H7 (cell line): ENCODE measurements around the gene DCAF7. TPM values are rescaled to one million over a fixed set of nuclear protein-coding genes. Genes with fewer than 3 reads are reported as not detected.

Experiments
- DNase-seq: peaks from one replicate; pipeline ENCODE4 v3.0.0; 2012
- H3K27me3 ChIP-seq: 2 replicates; pipeline ENCODE4 v1.6.0; 2011; ENCODE audit warnings: mild to moderate bottlenecking, low read length; ENCODE audit not compliant: control insufficient read depth, insufficient read depth
- H3K36me3 ChIP-seq: replicated peaks from 2 replicates; pipeline ENCODE4 v1.5.1; 2011; ENCODE audit warnings: low read length; ENCODE audit not compliant: control insufficient read depth, insufficient read depth
- H3K4me3 ChIP-seq: 2 replicates; pipeline ENCODE4 v1.5.1; 2011; ENCODE audit warnings: low read depth, mild to moderate bottlenecking, control low read depth, low read length, moderate library complexity; ENCODE audit not compliant: insufficient read depth
- total RNA-seq: library from RNA; depleted of rRNA; stranded (reverse); fragments of >200 nt; shearing (Covaris generic); gene quantifications from 2 replicates; pipeline ENCODE4 v1.2.3, GENCODE V29; 2014; rRNA removed

The DCAF7 gene
- total RNA-seq, 1 experiment from 2014 or later: 60.8 TPM

DNA sequence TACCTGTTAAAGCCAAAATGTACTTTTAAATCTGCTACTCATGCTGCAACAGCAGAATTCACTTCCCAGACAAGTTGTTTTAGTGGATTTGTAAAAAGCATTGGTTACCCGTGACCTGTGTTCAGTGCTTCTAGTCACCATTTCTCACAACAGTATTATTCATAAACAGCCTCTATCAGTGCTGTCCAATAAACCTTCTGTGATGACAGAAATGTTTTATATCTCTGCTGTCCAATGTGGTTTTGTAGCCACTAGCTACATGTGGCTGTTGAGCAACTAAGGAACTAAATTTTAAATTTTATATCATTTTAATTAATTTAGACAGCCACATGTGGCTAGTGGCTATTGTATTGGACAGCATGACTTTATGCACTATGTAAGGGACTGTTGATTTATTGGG is 84.5 kb downstream of the DCAF7 start:
- no peak overlapping the region for H3K4me3 ChIP-seq
- H3K27me3 ChIP-seq: no peaks in the 10 kb centered on the region
- H3K36me3 ChIP-seq: peaks cover 3% of the 10 kb centered on the region
- DNase-seq: no peak

DNA sequence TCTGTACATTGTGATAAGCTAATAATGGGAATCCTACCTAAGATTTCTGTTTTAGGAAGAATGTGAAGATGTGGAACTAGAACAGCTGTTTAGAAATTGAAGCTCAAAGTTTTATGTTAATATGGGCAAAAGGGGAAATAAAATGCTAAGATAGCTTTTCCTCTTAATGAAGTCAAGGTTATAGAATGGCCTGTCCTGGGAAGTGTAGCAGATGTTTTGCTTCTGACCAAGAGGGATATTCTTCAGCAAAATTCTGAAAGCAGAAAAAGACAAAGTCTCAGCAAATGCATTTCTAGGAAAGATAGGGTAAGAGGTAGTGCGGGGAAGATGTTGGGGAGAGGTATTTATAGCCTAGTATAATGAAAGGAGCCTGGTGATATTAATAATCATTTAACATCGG is 85.0 kb downstream of the DCAF7 start:
- no peak for DNase-seq
- H3K4me3 ChIP-seq: no peak overlapping the region
- no peaks in the 10 kb centered on the region for H3K27me3 ChIP-seq
- H3K36me3 ChIP-seq: peaks cover 3% of the 10 kb centered on the region

DNA sequence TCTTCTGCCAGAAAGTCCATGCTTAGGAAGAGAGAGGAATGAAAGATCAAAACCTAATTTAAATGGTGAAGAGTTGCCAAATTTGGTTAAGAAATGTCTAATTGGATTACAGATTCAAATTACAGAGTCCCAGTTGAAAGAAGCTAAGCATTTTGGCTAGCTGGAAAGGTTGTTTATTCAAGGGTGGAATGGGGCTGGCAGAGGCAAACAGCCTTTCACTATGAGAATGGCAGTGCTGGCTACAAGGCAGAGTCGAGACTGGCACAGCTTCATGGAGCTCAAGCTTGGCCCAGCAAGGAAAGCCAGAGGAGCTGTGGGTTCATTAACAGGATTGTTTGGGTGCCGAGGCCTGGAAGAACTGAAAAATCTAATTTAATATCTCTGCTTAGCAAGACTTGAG is 85.5 kb downstream of the DCAF7 start:
- H3K27me3 ChIP-seq: no peaks in the 10 kb centered on the region
- DNase-seq: no peak
- H3K4me3 ChIP-seq: no peak overlapping the region
- H3K36me3 ChIP-seq: peaks cover 3% of the 10 kb centered on the region

DNA sequence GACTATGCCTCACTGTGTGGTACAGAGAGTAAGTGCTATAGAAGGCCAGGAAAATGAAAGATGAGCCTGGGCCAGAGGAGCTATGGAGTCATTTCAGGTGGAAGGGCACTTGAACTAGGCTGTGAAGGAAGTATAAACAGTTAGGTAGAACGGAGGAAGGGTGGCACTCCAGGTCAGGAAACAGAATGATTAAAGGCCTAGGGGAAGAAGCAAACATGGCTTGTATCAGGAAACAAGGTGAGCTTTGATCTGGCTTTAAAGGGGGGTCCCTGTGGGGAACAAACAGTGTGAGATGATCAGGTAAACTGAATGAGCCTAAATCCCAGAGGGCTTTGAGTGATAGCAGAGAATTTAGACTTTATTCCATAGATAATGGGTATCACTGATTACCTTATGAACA is 88.8 kb downstream of the DCAF7 start:
- Histone ChIP-seq H3K27me3 (no peaks in the 10 kb centered on the region), H3K36me3 (peaks cover 3% of the 10 kb centered on the region), H3K4me3 (no peak overlapping the region)
- DNase-seq: no peak

DNA sequence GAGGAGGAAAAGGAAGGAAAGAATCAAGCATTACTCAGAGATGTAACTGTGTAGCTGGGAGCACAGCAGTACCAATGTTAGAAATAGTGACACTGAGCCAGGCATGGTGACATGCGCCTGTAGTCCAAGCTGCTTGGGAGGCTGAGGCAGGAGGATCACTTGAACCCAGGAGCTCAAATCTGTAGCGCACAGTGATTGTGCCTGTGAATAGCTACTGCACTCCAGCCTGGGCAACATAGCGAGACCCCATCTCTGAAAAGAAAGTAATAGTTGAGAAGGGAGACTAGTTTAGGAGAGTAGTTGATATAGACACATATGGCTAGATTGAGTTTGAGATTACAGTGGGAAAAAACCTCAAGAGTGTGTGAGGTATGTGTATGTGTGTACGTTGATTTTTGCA is 89.8 kb downstream of the DCAF7 start:
- DNase-seq: no peak
- Histone ChIP-seq H3K27me3 (no peaks in the 10 kb centered on the region), H3K4me3 (no peak overlapping the region), H3K36me3 (peaks cover 3% of the 10 kb centered on the region)

DNA sequence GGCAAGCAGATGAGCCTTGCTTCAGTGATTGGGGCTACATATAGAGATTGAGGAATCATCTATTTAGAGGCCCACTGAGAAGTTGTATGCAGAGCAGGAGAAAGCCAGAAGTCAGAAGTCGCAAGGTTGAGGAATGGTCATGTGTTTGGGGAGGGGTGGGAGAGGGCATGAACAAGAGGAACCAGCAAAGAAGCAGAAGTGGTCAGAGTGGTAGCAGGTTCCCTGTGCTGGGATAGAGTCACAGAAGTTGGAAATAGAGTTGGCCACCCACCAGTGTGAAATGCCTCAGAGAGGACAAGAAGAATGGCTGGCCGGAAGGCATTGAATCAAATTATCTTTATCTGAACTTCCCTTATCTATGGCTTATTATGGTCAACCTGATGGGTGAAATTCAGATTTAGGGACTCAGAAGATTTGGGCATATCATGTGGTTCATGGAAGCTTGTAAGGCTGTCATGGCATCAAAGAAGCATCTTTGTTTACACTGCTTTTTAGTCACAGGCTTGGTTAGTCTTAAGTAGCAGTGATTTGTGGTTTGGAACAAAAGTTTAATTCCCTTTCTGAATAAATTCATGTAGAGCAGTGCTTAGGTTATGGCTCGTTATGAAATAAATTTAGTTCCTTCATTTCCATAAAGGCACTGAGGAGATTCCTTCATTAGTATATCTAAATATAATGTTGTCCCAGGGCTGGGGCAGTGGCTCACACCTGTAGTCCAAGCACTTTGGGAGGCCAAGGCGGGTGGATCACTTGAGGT is 91.6 kb downstream of the DCAF7 start:
- no peaks in the 10 kb centered on the region for H3K27me3 ChIP-seq
- H3K36me3 ChIP-seq: no peaks in the 10 kb centered on the region; the same call in 1 of the 2 replicates
- H3K4me3 ChIP-seq: no peak overlapping the region
- DNase-seq: no peak

Other genes with a start within 250 kb of the DCAF7 start
- gene CYB561, start 104.2 kb upstream of the DCAF7 start, total RNA-seq: 29.1 and 34.5 TPM in 2 replicates
- 4.6 and 7.6 TPM in 2 replicates for gene ACE, start 73.4 kb upstream of the DCAF7 start, total RNA-seq
- gene KCNH6, start 27.1 kb upstream of the DCAF7 start, total RNA-seq: 1.5 and 1.6 TPM in 2 replicates
- 20.0 and 22.2 TPM in 2 replicates for gene TACO1, start 50.4 kb downstream of the DCAF7 start, total RNA-seq
- gene MAP3K3, start 71.9 kb downstream of the DCAF7 start, total RNA-seq: 37.6 and 38.2 TPM in 2 replicates
- gene LIMD2, start 149.6 kb downstream of the DCAF7 start, total RNA-seq: 116 and 190 TPM in 2 replicates
- gene STRADA, start 191.3 kb downstream of the DCAF7 start, total RNA-seq: 28.5 and 33.4 TPM in 2 replicates
- 30.6 and 36.4 TPM in 2 replicates for gene CCDC47, start 223.1 kb downstream of the DCAF7 start, total RNA-seq
- gene DDX42, start 223.7 kb downstream of the DCAF7 start, total RNA-seq: 34.5 and 41.8 TPM in 2 replicates